Heart left ventricle (tissue), 16 donors: ENCODE measurements around the gene ACSM4. TPM values are rescaled to one million over a fixed set of nuclear protein-coding genes. Genes with fewer than 3 reads are reported as not detected.
A peak's percentile ranks its signal among the peaks of the same experiment; 100 is the strongest.

Experiments
- ATAC-seq, 4 donors: fragments of 200-7000 bp; cut with Tn5 transposase; one replicate each; pipeline ENCODE4 v1.9.1; 2020 to 2022; ENCODE audit warnings: moderate library complexity in 4 of 4, mild to moderate bottlenecking in 3 of 4, moderate number of reproducible peaks in 1 of 4
- DNase-seq, 5 donors: peaks; one replicate each; pipeline ENCODE4 v3.0.0-alpha.2; 2020
- H3K27ac ChIP-seq, 12 donors: fragments of 200-600 bp; sonication (generic) in 4 of 12; one replicate each; pipeline versions ENCODE4 v1.5.0 to v1.8.0; 2016 to 2022; ENCODE audit warnings: mild to moderate bottlenecking in 2 of 12
- H3K27me3 ChIP-seq, 9 donors: fragments of 200-600 bp; sonication (generic) in 2 of 9; one replicate each; pipeline versions ENCODE4 v1.5.1 to v1.8.0; 2016 to 2022; ENCODE audit warnings: mild to moderate bottlenecking in 3 of 9
- H3K36me3 ChIP-seq, 9 donors: fragments of 200-600 bp; sonication (generic) in 2 of 9; one replicate each; pipeline versions ENCODE4 v1.5.0 to v1.8.0; 2018 to 2022; ENCODE audit warnings: mild to moderate bottlenecking in 2 of 9
- H3K4me1 ChIP-seq, 12 donors: fragments of 200-600 bp; sonication (generic) in 4 of 12; one replicate each; pipeline versions ENCODE4 v1.5.0 to v1.8.0; 2016 to 2022; ENCODE audit warnings: mild to moderate bottlenecking in 3 of 12
- H3K4me3 ChIP-seq, 12 donors: fragments of 200-600 bp; sonication (generic) in 4 of 12; one replicate each; pipeline versions ENCODE4 v1.5.0 to v1.8.0; 2017 to 2022; ENCODE audit warnings: mild to moderate bottlenecking in 9 of 12, moderate library complexity in 4 of 12
- H3K9me3 ChIP-seq, 12 donors: fragments of 200-600 bp; sonication (generic) in 4 of 12; one replicate each; pipeline versions ENCODE4 v1.5.0 to v1.8.0; 2016 to 2022; ENCODE audit warnings: mild to moderate bottlenecking in 1 of 12
- CTCF ChIP-seq, 12 donors: fragments of 200-600 bp; sonication (generic) in 4 of 12; IDR thresholded peaks; one replicate each; pipeline versions ENCODE4 v1.5.0 to v1.8.0; 2018 to 2022; ENCODE audit warnings: antibody characterized with exemption in 12 of 12, mild to moderate bottlenecking in 5 of 12
- POLR2A ChIP-seq, 2 donors: fragments of 450-650 bp; IDR thresholded peaks; one replicate each; pipeline ENCODE4 v1.6.1; 2017; ENCODE audit warnings: antibody characterized with exemption in 2 of 2, mild to moderate bottlenecking in 2 of 2, moderate library complexity in 2 of 2
- WGBS, 4 donors: extraction: QIAGEN DNeasy Blood & Tissue Kit in 2 of 4; methylation state at CpG; one replicate each; pipeline versions ENCODE4 v1.1.5 to v1.1.7; 2013 to 2018; 5-methylcytosine and 5-hydroxymethylcytosine counted together
- intact Hi-C, 10 donors: fragments of 100-400 bp; cut with DNase I; formaldehyde crosslinking; loops; one replicate each; pipeline versions ENCODE4 v1.11.1 to v1.14.2; 2022
- polyA plus RNA-seq, 2 donors: library from polyadenylated mRNA; stranded (reverse); fragments of 200-250 nt; gene quantifications; one replicate each; pipeline ENCODE4 v1.2.3, GENCODE V29; 2013
- total RNA-seq, 9 donors: library from RNA; depleted of rRNA in 2 of 9; stranded (reverse); fragments of >200 nt in 2 of 9; fragmentation: NEBNext Ultra II Directional in 3 of 9; extraction: Animal tissue kit (Norgen Biotek cat#: 25700) in 3 of 9; gene quantifications; one replicate each; pipeline versions ENCODE4 v1.1.0 to v1.2.4, GENCODE V29; 2016 to 2023
- donor health status: ischemic (EF 13 %, LVEDD 7.1; RV severe dilation, severe dysfunction).
- donor health status: healthy with polysubstance abuse.
- donor health status: DM: no; HTN: yes; CAD: no.
- donor health status: DM: no; HTN: no; CAD: no.
- donor health status: ischemic (EF 25% LVEDD 6.9; RV normal size, moderate dysfunction).
- donor health status: ischemic (EF 25% LVEDD 5.7; RV mildly dilated, moderate dysfunction).
- donor health status: healthy.
- donor health status: DM: yes; HTN: yes; CAD: no.
- donor health status: ischemic (EF 35%, LVEDD 5.7; RV mildly dilated, moderate dysfunction).
- donor health status: nonischemic (EF 11% LVEDD 7.7; RV severe dilation, severe dysfunction).
- donor health status: DM: yes; HTN: yes; CAD: no.
- donor health status: PGD.
- donor health status: ischemic (EF 29% LVEDD 5.4; RV normal size, mild dysfunction).
- donor health status: nonischemic (EF 23%, LVEDD 6.1; RV moderate dilation, normal function).

The ACSM4 gene
- total and polyA plus RNA-seq, 11 donors, result not detected

GRCh38 chr12:7373226-7373625 lies 69.4 kb downstream of the ACSM4 start:
- WGBS, 4 donors, result 40 to 48% (median 43%) methylated on average over 6 of the region's 6 CpGs
- Histone ChIP-seq H3K36me3 (no peaks in the 10 kb centered on the region), H3K4me1 (no peaks in the 10 kb centered on the region), H3K27ac (no peak overlapping the region), H3K9me3 (no peaks in the 10 kb centered on the region), H3K27me3 (peaks cover 0 to 4% (median 0%) of the 10 kb centered on the region in 9 donors), H3K4me3 (no peak overlapping the region)
- TF ChIP-seq POLR2A (IDR thresholded peaks at IDR 0.05) (no peak), CTCF (IDR thresholded peaks at IDR 0.05) (no peak)
- intact Hi-C loops, result no loop called here
- DNase-seq (no peak), ATAC-seq (no peak)

GRCh38 chr12:7374423-7375144 lies 70.7 kb downstream of the ACSM4 start:
- intact Hi-C loops, result no loop called here
- ATAC-seq, result no peak

GRCh38 chr12:7375145-7375543 lies 71.3 kb downstream of the ACSM4 start:
- H3K4me3 ChIP-seq, result no peak overlapping the region
- intact Hi-C loops, result no loop called here
- no peaks in the 10 kb centered on the region for H3K4me1 ChIP-seq
- no peak for DNase-seq
- TF ChIP-seq POLR2A (IDR thresholded peaks at IDR 0.05), result no peak
- no peak for TF ChIP-seq CTCF (IDR thresholded peaks at IDR 0.05)
- ATAC-seq, result no peak
- 67 to 79% (median 75%) methylated on average over 3 of the region's 3 CpGs for WGBS, 4 donors
- no peaks in the 10 kb centered on the region for H3K9me3 ChIP-seq
- H3K27ac ChIP-seq, result no peak overlapping the region
- H3K27me3 ChIP-seq, result peaks cover 0 to 4% (median 0%) of the 10 kb centered on the region in 9 donors
- no peaks in the 10 kb centered on the region for H3K36me3 ChIP-seq

More at GRCh38 chr12:7374423-7375144, 70.7 kb downstream of the ACSM4 start:
- Histone ChIP-seq H3K27ac (no peak overlapping the region), H3K9me3 (no peaks in the 10 kb centered on the region), H3K27me3 (peaks cover 0 to 4% (median 0%) of the 10 kb centered on the region in 9 donors), H3K4me3 (no peak overlapping the region), H3K4me1 (no peaks in the 10 kb centered on the region), H3K36me3 (no peaks in the 10 kb centered on the region)
- TF ChIP-seq POLR2A (IDR thresholded peaks at IDR 0.05) (no peak), CTCF (IDR thresholded peaks at IDR 0.05) (peak in 4 of 12 donors; percentile 9 to 17 (median 14))
- 45 to 52% (median 48%) methylated on average over 17 of the region's 17 CpGs for WGBS, 4 donors
- DNase-seq, result peak in 3 of 5 donors; percentile 24 to 55 (median 29)

- ATAC-seq, result no peak
- no peak overlapping the region for H3K27ac ChIP-seq
- peaks cover 0 to 4% (median 0%) of the 10 kb centered on the region in 9 donors for H3K27me3 ChIP-seq
- H3K4me3 ChIP-seq, result no peak overlapping the region
- H3K4me1 ChIP-seq, result no peaks in the 10 kb centered on the region
- no peaks in the 10 kb centered on the region for H3K9me3 ChIP-seq
- TF ChIP-seq CTCF (IDR thresholded peaks at IDR 0.05) (no peak), POLR2A (IDR thresholded peaks at IDR 0.05) (no peak)
- no peaks in the 10 kb centered on the region for H3K36me3 ChIP-seq
- no peak for DNase-seq
- WGBS, 4 donors, result 64 to 85% (median 73%) methylated on average over 1 of the region's 1 CpG
- intact Hi-C loops, result no loop called here
These were observed 72.3 kb downstream of the ACSM4 start for GRCh38 chr12:7376196-7376595.

Other genes with a start within 250 kb of the ACSM4 start
- 100 to 1,000 TPM in 2 of 9 donors, 10 to 100 TPM in 7; 31.9 to 247 (median 74.2) TPM for gene C1S, start 243.4 kb upstream of the ACSM4 start, total RNA-seq
- gene C1S, start 243.4 kb upstream of the ACSM4 start, polyA plus RNA-seq, result 10 to 100 TPM; 30.1 to 36.4 TPM
- gene C1R, start 211.6 kb upstream of the ACSM4 start, total RNA-seq, result 100 to 1,000 TPM in 5 of 9 donors, 10 to 100 TPM in 4; 42.6 to 343 (median 107) TPM
- gene C1R, start 211.6 kb upstream of the ACSM4 start, polyA plus RNA-seq, result 10 to 100 TPM; 49.1 to 98.5 TPM
- gene C1RL, start 194.9 kb upstream of the ACSM4 start, total RNA-seq, result 10 to 100 TPM in 3 of 9 donors, 1 to 10 TPM in 6; 5.4 to 27.1 (median 7.9) TPM
- gene C1RL, start 194.9 kb upstream of the ACSM4 start, polyA plus RNA-seq, result 1 to 10 TPM; 7.9 to 9.8 TPM
- gene RBP5, start 175.2 kb upstream of the ACSM4 start, total RNA-seq, result 1 to 10 TPM in 1 of 9 donors, under 1 TPM in 1, not detected in 7; 0.86 to 2.1 TPM
- under 1 TPM; 0.34 to 0.94 TPM for gene RBP5, start 175.2 kb upstream of the ACSM4 start, polyA plus RNA-seq
- 10 to 100 TPM in 2 of 9 donors, 1 to 10 TPM in 7; 3.3 to 18.7 (median 4.1) TPM for gene CLSTN3, start 173.7 kb upstream of the ACSM4 start, total RNA-seq
- gene CLSTN3, start 173.7 kb upstream of the ACSM4 start, polyA plus RNA-seq, result 1 to 10 TPM; 3.1 to 4.2 TPM
- gene PEX5, start 114.4 kb upstream of the ACSM4 start, total RNA-seq, result 10 to 100 TPM; 24.9 to 40.1 (median 29.9) TPM
- 10 to 100 TPM in 1 of 2 donors, 1 to 10 TPM in 1; 9.7 to 45.9 TPM for gene PEX5, start 114.4 kb upstream of the ACSM4 start, polyA plus RNA-seq
- 10 to 100 TPM in 1 of 9 donors, 1 to 10 TPM in 6, under 1 TPM in 2; 0.25 to 14.0 (median 2.6) TPM for gene CD163L1, start 140.1 kb downstream of the ACSM4 start, total RNA-seq
- gene CD163L1, start 140.1 kb downstream of the ACSM4 start, polyA plus RNA-seq, result 1 to 10 TPM in 1 of 2 donors, under 1 TPM in 1; 0.55 to 2.2 TPM
- 100 to 1,000 TPM in 2 of 9 donors, 10 to 100 TPM in 5, 1 to 10 TPM in 2; 6.2 to 389 (median 46.9) TPM for gene CD163, start 199.7 kb downstream of the ACSM4 start, total RNA-seq
- 10 to 100 TPM; 17.3 to 72.0 TPM for gene CD163, start 199.7 kb downstream of the ACSM4 start, polyA plus RNA-seq